Endothelial cell of umbilical vein (primary cell): ENCODE results near the gene TMEM42. TPM values are rescaled to one million over a fixed set of nuclear protein-coding genes. Genes with fewer than 3 reads are reported as not detected.

Source experiments
- BruUV-seq: library from RNA; stranded (reverse); fragments of 400-500 nt; replicated peaks from 2 replicates; lab custom pipeline; 2021; lab: Mats Ljungman, UMichigan
- CTCF ChIA-PET: fragments of 300-600, 350-600 bp; sonication (Branson Sonifier 250); formaldehyde crosslinking; loops from one replicate; lab custom pipeline; 2021; ENCODE audit warnings: antibody characterized with exemption, inconsistent platforms; lab: Charles Lee
- POLR2A ChIA-PET: fragments of 300-600, 350-600 bp; sonication (Branson Sonifier 250); formaldehyde crosslinking; loops from one replicate; lab custom pipeline; 2021; ENCODE audit warnings: antibody characterized with exemption, inconsistent platforms; lab: Charles Lee
- DNase-seq: peaks from one replicate; pipeline ENCODE4 v3.0.0-alpha.2; 2011; ENCODE audit warnings: low read depth, low spot score
- FAIRE-seq: peaks from 2 replicates; lab custom pipeline; 2011; peaks lifted over from hg19 to GRCh38; lab: Jason Lieb, UNC
- H2AFZ ChIP-seq: 2 replicates; pipeline ENCODE4 v1.6.0; 2012; ENCODE audit warnings: low read depth, low read length, control low read depth, inconsistent platforms
- H3K27ac ChIP-seq: 2 replicates; pipeline ENCODE4 v1.5.1; 2011; ENCODE audit warnings: low read depth, mild to moderate bottlenecking, control low read depth, low read length, moderate library complexity; ENCODE audit not compliant: insufficient read depth
- H3K27me3 ChIP-seq, 2 experiments: 2 replicates each; pipeline versions ENCODE4 v1.6.0 to v1.6.1; 2011; ENCODE audit warnings: low read length in 2 of 2, mixed read lengths in 1 of 2; ENCODE audit not compliant: control insufficient read depth in 2 of 2, insufficient read depth in 2 of 2
- H3K36me3 ChIP-seq, 2 experiments: 2 replicates in 1 of 2; 3 replicates in 1 of 2; pipeline ENCODE4 v1.5.1; 2011; ENCODE audit warnings: low read length in 2 of 2, mild to moderate bottlenecking in 1 of 2, moderate library complexity in 1 of 2; ENCODE audit not compliant: control insufficient read depth in 2 of 2, insufficient read depth in 2 of 2; ENCODE audit errors: extremely low read depth in 1 of 2
- H3K4me1 ChIP-seq: 3 replicates; pipeline ENCODE4 v1.5.1; 2011; ENCODE audit warnings: mild to moderate bottlenecking, low read length; ENCODE audit not compliant: control insufficient read depth, insufficient read depth; ENCODE audit errors: extremely low read depth
- H3K4me2 ChIP-seq: 2 replicates; pipeline ENCODE4 v1.6.1; 2011; ENCODE audit warnings: low read length, control low read depth, mixed read lengths; ENCODE audit not compliant: insufficient read depth
- H3K4me3 ChIP-seq, 3 experiments: fragments of 200-600 bp in 1 of 3; sonication (generic), shearing (Covaris generic) in 1 of 3; replicated peaks in 1 of 3; 2 replicates each; pipeline ENCODE4 v1.5.1; 2011 to 2016; ENCODE audit warnings: control low read depth in 3 of 3, low read length in 3 of 3, mild to moderate bottlenecking in 2 of 3, inconsistent platforms in 1 of 3, low read depth in 1 of 3, moderate library complexity in 1 of 3; ENCODE audit not compliant: insufficient read depth in 1 of 3
- H3K79me2 ChIP-seq: 2 replicates; pipeline ENCODE4 v1.6.0; 2012; ENCODE audit warnings: low read length, inconsistent platforms; ENCODE audit not compliant: control insufficient read depth, insufficient read depth
- H3K9ac ChIP-seq: replicated peaks from 2 replicates; pipeline ENCODE3; 2011; ENCODE audit warnings: low read length, control low read depth; ENCODE audit not compliant: insufficient read depth; ENCODE audit errors: extremely low read depth
- H3K9me1 ChIP-seq: replicated peaks from 3 replicates; pipeline ENCODE4 v1.6.0; 2011; ENCODE audit warnings: mild to moderate bottlenecking, low read length; ENCODE audit not compliant: control insufficient read depth, insufficient read depth; ENCODE audit errors: extremely low read depth
- H3K9me3 ChIP-seq: replicated peaks from 2 replicates; pipeline ENCODE4 v1.5.1; 2012; ENCODE audit warnings: low read length, inconsistent platforms; ENCODE audit not compliant: control insufficient read depth, insufficient read depth
- H4K20me1 ChIP-seq: replicated peaks from 2 replicates; pipeline ENCODE3; 2011; ENCODE audit warnings: mild to moderate bottlenecking, low read length; ENCODE audit not compliant: control insufficient read depth, insufficient read depth; ENCODE audit errors: extremely low read depth
- EZH2 ChIP-seq: IDR thresholded peaks from 2 replicates; pipeline ENCODE4 v1.6.1; 2012; ENCODE audit warnings: borderline replicate concordance, low read depth, mild to moderate bottlenecking, moderate library complexity, low read length, inconsistent platforms; ENCODE audit not compliant: severe bottlenecking
- FOS ChIP-seq: IDR thresholded peaks from 2 replicates; pipeline ENCODE4 v1.6.1; 2011; ENCODE audit warnings: mild to moderate bottlenecking, low read length, moderate library complexity, borderline replicate concordance; ENCODE audit not compliant: insufficient read depth
- GATA2 ChIP-seq: IDR thresholded peaks from 2 replicates; pipeline ENCODE4 v1.7.0; 2011; ENCODE audit warnings: low read depth, mild to moderate bottlenecking, moderate library complexity, mixed read lengths, low read length; ENCODE audit not compliant: insufficient read length, insufficient read depth
- JUN ChIP-seq: IDR thresholded peaks from 2 replicates; pipeline ENCODE4 v1.6.1; 2011; ENCODE audit warnings: borderline replicate concordance, low read depth; ENCODE audit not compliant: insufficient read length, insufficient read depth
- MYC ChIP-seq: IDR thresholded peaks from one replicate; pipeline ENCODE4 v1.6.1; 2011; ENCODE audit warnings: mild to moderate bottlenecking, low read depth, low read length
- POLR2A ChIP-seq: IDR thresholded peaks from 2 replicates; pipeline ENCODE4 v1.6.1; 2012; ENCODE audit warnings: low read depth, mild to moderate bottlenecking, control low read depth, low read length
- POLR2AphosphoS5 ChIP-seq: IDR thresholded peaks from 2 replicates; pipeline ENCODE4 v1.6.1; 2012; ENCODE audit warnings: low read depth, mild to moderate bottlenecking, control low read depth, low read length, moderate library complexity; ENCODE audit not compliant: insufficient read depth
- dilution Hi-C: fragments of 300-500 bp; cut with MboI; formaldehyde crosslinking; loops from one replicate; pipeline ENCODE4 v1.15.0; 2019; ENCODE audit warnings: low sequenced_read_pairs; ENCODE audit not compliant: extremely low pct_ligation_motif_present
- intact Hi-C: fragments of 100-400 bp; cut with micrococcal nuclease; formaldehyde crosslinking; loops from one replicate; pipeline ENCODE4 v1.10.0; 2022
- polyA plus RNA-seq, 4 experiments: library from polyadenylated mRNA; depleted of rRNA in 3 of 4; stranded (reverse) in 3 of 4; unstranded in 1 of 4; fragments of >200 nt; gene quantifications; 2 replicates each; pipeline versions ENCODE4 v1.2.1 to v1.2.3, GENCODE V29; 2011 to 2012; ENCODE audit warnings: missing spikeins in 1 of 4
- total RNA-seq: library from RNA; stranded (reverse); gene quantifications from 2 replicates; pipeline ENCODE4 v1.2.3, GENCODE V29; 2021
- TF ChIP-seq, protein P1 (sequence below), 2 donors: IDR thresholded peaks; 1 replicate in 1 of 2; 2 replicates in 1 of 2; pipeline ENCODE4 v1.5.1; 2011; ENCODE audit warnings: low read length in 2 of 2, mild to moderate bottlenecking in 2 of 2, moderate library complexity in 2 of 2, control low read depth in 1 of 2, inconsistent platforms in 1 of 2, low read depth in 1 of 2; ENCODE audit not compliant: insufficient read depth in 1 of 2; ENCODE audit errors: extremely low read depth in 1 of 2
- TF ChIP-seq, protein P2 (sequence below): IDR thresholded peaks from 2 replicates; pipeline ENCODE4 v1.6.1; 2011; ENCODE audit not compliant: insufficient read depth, insufficient read length

TMEM42 gene
- total and polyA plus RNA-seq, 2 donors (not counting 3 experiments of a cell fraction or from before 2014, with no cell fraction given), result 10.6 to 46.4 TPM

DNA sequence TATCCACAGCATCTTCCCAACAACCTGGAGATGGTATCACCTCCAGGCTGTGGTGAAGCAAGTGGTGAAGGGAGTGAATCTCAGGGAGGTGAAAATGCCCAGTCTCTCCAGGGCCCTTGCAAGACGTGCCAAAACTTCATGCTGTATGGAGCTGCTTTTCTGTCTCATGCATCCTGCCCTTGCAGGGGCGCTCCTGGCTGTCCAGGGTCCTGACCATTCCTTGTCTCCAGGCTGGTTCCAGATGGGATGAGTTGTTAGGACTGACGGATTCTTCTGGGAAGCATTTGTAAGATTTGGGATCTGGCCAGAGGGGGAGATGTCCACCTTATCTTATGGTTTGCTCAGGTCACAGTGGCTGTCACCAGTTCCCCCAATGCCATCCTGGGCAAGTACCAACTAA lies 28.5 kb downstream of the TMEM42 start:
- Histone ChIP-seq H3K27me3 (no peaks in the 10 kb centered on the region), H3K4me2 (no peak overlapping the region), H3K9me3 (no peaks in the 10 kb centered on the region), H3K9me1 (no peaks in the 10 kb centered on the region), H3K36me3 (no peaks in the 10 kb centered on the region), H3K4me3 (no peak overlapping the region), H3K4me1 (peaks cover 16% of the 10 kb centered on the region), H3K27ac (no peak overlapping the region), H3K9ac (no peak overlapping the region), H2AFZ (no peak overlapping the region), H3K79me2 (no peaks in the 10 kb centered on the region), H4K20me1 (no peaks in the 10 kb centered on the region)
- intact Hi-C loops (no loop called here), dilution Hi-C loops (no loop called here)
- FAIRE-seq, result no peak
- CTCF ChIA-PET, result interaction anchor here (1.5 kb wide), 1 partner anchor 23 kb away, joined by 8 read pairs; no protein-coding TSS in a partner anchor
- no peak for DNase-seq
- TF ChIP-seq POLR2AphosphoS5 (no peak), MYC (no peak), EZH2 (no peak), JUN (no peak), GATA2 (no peak), FOS (no peak), POLR2A (no peak)
- TF ChIP-seq, protein P1, sequence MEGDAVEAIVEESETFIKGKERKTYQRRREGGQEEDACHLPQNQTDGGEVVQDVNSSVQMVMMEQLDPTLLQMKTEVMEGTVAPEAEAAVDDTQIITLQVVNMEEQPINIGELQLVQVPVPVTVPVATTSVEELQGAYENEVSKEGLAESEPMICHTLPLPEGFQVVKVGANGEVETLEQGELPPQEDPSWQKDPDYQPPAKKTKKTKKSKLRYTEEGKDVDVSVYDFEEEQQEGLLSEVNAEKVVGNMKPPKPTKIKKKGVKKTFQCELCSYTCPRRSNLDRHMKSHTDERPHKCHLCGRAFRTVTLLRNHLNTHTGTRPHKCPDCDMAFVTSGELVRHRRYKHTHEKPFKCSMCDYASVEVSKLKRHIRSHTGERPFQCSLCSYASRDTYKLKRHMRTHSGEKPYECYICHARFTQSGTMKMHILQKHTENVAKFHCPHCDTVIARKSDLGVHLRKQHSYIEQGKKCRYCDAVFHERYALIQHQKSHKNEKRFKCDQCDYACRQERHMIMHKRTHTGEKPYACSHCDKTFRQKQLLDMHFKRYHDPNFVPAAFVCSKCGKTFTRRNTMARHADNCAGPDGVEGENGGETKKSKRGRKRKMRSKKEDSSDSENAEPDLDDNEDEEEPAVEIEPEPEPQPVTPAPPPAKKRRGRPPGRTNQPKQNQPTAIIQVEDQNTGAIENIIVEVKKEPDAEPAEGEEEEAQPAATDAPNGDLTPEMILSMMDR (IDR thresholded peaks at IDR 0.05; ENCODE audit: extremely low read depth in 1 of 2, insufficient read depth in 1 of 2, low read depth in 1 of 2, low read length in 2 of 2), result no peak
- TF ChIP-seq, protein P2, sequence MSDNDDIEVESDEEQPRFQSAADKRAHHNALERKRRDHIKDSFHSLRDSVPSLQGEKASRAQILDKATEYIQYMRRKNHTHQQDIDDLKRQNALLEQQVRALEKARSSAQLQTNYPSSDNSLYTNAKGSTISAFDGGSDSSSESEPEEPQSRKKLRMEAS, result no peak
- POLR2A ChIA-PET, result no interaction called here
- BruUV-seq, result no TSS peak
